GM18498 (cell line): ENCODE results near the gene FOXS1.
A peak's percentile ranks its signal among the peaks of the same experiment; 100 is the strongest.
"Not testable (repeated sequence)": the region's sequence is repeated elsewhere in the genome, so short reads cannot be mapped to it uniquely, and the experiment has no call there.

ENCODE experiments used
- ATAC-seq: cut with Tn5 transposase; IDR thresholded peaks from one replicate; pipeline ENCODE4 v1.9.1; 2021; ENCODE audit warnings: mild to moderate bottlenecking, moderate library complexity; ENCODE audit not compliant: unreplicated experiment

Gene FOXS1

GRCh38 chr20:31840906-31841816 is 4.2 kb downstream of the FOXS1 start:
- no peak for ATAC-seq

GRCh38 chr20:31839782-31840487 is 5.5 kb downstream of the FOXS1 start:
- ATAC-seq = no peak

- ATAC-seq = no peak
Measured at GRCh38 chr20:31838646-31839292, 6.6 kb downstream of the FOXS1 start.

GRCh38 chr20:31837896-31838397 is 7.5 kb downstream of the FOXS1 start:
- no peak for ATAC-seq

- no peak for ATAC-seq
Measured at GRCh38 chr20:31836853-31837608, 8.4 kb downstream of the FOXS1 start.

GRCh38 chr20:31835977-31836852 is 9.2 kb downstream of the FOXS1 start:
- ATAC-seq = peak; percentile 72

GRCh38 chr20:31835554-31835953 is 9.8 kb downstream of the FOXS1 start:
- no peak for ATAC-seq

- ATAC-seq = no peak
Measured at GRCh38 chr20:31833931-31834521, 11.4 kb downstream of the FOXS1 start.

- ATAC-seq = no peak
Measured at GRCh38 chr20:31833130-31833930, 12.1 kb downstream of the FOXS1 start.

- no peak for ATAC-seq
Measured at GRCh38 chr20:31831771-31832306, 13.6 kb downstream of the FOXS1 start.

- ATAC-seq = no peak
Measured at GRCh38 chr20:31831211-31831610, 14.2 kb downstream of the FOXS1 start.

GRCh38 chr20:31830406-31830981 is 14.9 kb downstream of the FOXS1 start:
- no peak for ATAC-seq

- no peak for ATAC-seq
Measured at GRCh38 chr20:31829731-31830130, 15.7 kb downstream of the FOXS1 start.

GRCh38 chr20:31828016-31828415 is 17.4 kb downstream of the FOXS1 start:
- ATAC-seq = not testable (repeated sequence)

- no peak for ATAC-seq
Measured at GRCh38 chr20:31827059-31827458, 18.3 kb downstream of the FOXS1 start.

GRCh38 chr20:31826074-31826473 is 19.3 kb downstream of the FOXS1 start:
- no peak for ATAC-seq

- no peak for ATAC-seq
Measured at GRCh38 chr20:31824554-31825313, 20.7 kb downstream of the FOXS1 start.
